C4-2B (cell line): ENCODE measurements around the gene COBL.
"Not testable (repeated sequence)": the region's sequence is repeated elsewhere in the genome, so short reads cannot be mapped to it uniquely, and the experiment has no call there.

ENCODE experiments used
- H3K27ac ChIP-seq: fragments of 450-650 bp; 2 replicates; pipeline ENCODE4 v1.5.1; 2017
- ZFX ChIP-seq: fragments of 450-650 bp; IDR thresholded peaks from 2 replicates; pipeline ENCODE4 v1.6.1; 2017
- TF ChIP-seq, protein P1 (sequence below): fragments of 450-650 bp; conservative IDR thresholded peaks from 2 replicates; pipeline ENCODE4 v1.5.1; 2017; ENCODE audit warnings: mild to moderate bottlenecking

The COBL gene

DNA sequence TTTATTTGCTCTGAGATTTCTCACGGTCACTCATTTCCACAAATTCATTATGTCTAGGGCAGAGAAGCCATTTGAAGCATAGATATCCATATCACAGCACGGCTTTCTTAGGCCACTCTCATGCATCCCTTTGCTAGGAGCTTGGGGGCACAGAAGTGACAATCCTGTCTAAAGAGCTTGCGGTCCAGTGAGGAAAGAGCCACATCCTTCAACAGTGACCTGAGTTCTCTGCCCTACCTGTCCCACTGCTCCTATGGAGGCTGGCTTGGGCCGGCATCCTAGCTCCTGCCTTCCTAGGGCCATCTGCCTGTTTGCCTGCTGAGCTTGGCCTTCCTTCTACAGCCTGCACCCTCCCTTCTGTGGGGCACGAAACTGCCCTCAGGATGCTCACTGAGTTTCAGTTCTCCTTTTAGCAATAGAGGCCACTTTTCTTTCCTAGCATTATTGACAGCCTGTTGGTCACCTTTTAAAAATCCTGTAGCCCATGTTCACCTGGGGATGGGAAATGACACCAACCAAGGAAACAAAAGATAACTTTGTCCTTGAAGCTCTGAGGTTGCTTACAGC is 321.8 kb downstream of the COBL start:
- H3K27ac ChIP-seq = no peak overlapping the region
- TF ChIP-seq ZFX = no peak
- TF ChIP-seq, protein P1, sequence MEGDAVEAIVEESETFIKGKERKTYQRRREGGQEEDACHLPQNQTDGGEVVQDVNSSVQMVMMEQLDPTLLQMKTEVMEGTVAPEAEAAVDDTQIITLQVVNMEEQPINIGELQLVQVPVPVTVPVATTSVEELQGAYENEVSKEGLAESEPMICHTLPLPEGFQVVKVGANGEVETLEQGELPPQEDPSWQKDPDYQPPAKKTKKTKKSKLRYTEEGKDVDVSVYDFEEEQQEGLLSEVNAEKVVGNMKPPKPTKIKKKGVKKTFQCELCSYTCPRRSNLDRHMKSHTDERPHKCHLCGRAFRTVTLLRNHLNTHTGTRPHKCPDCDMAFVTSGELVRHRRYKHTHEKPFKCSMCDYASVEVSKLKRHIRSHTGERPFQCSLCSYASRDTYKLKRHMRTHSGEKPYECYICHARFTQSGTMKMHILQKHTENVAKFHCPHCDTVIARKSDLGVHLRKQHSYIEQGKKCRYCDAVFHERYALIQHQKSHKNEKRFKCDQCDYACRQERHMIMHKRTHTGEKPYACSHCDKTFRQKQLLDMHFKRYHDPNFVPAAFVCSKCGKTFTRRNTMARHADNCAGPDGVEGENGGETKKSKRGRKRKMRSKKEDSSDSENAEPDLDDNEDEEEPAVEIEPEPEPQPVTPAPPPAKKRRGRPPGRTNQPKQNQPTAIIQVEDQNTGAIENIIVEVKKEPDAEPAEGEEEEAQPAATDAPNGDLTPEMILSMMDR = no peak

DNA sequence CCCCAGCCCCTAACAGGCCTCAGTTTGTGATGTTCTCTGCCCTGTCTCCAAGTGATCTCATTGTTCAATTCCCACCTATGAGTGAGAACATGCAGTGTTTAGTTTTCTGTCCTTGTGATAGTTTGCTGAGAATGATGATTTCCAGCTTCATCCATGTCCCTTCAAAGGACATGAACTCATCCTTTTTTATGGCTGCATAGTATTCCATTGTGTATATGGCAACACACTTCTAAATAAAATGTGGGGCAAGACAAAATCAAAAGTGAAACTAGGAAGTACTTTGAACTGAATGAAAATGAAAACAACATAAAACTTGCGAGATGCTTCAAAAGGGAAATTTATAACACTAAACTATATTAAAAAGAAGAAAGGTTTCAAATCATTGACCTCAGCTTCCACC is 326.4 kb downstream of the COBL start:
- not testable (repeated sequence) for H3K27ac ChIP-seq

DNA sequence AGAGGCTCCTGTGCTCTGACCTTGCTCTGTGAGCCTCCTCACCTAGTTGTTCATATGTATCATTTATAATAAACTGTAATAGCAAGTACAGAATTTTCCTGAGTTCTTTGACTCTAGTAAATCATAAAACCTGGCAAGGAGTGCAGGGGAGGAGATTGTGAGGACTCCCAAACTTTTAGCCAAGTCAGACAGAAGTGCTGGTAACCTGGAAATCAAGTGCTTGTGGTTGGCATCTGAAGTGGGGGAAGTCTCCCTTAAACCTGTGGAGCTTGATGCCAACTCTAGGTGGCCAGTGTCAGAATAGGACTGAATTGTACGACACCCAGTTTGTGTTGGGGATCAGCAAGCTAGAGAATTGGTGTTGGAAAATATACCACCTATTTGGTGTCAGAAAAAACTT is 327.6 kb downstream of the COBL start:
- TF ChIP-seq ZFX = no peak
- TF ChIP-seq, protein P1 = no peak

DNA sequence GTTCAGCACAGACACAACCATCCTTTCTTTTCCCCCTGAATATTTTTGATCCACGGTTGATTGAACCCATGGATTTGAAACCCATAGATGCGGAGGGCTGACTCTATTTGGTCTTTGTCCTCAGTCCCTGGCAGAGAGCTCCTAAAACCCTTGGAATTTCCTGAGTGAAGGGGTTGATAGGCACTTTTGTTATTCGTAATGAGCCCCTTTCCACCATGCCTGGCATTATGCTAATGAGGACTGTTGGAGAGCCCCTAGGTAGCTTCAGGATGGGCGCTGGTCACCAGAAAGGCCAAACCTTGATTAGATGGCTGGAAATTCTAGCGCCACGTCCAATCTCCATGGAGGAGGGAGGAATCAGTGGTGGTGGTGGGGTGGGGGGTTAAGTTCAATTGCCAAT is 328.1 kb downstream of the COBL start:
- no peak overlapping the region for H3K27ac ChIP-seq
- TF ChIP-seq, protein P1 = no peak
- no peak for TF ChIP-seq ZFX

More for the DNA sequence above, 327.6 kb downstream of the COBL start:
- H3K27ac ChIP-seq = no peak overlapping the region

DNA sequence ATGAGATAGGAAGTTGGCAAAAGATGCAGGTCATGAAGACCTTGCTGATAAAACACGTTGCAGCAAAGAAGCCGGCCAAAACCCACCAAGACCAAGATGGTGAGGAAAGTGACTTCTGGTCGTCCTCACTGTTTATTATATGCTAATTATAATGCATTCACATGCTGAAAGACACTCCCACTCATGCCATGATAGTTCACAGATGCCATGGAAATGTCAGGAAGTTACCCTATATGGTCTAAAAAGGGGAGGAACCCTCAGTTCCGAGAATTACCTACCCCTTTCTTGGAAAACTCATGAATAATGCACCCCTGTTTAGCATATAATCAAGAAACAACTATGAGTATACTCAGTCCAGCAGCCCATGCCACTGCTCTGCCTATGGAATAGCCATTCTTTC is 331.5 kb downstream of the COBL start:
- TF ChIP-seq ZFX = no peak
- TF ChIP-seq, protein P1 = no peak
- no peak overlapping the region for H3K27ac ChIP-seq

DNA sequence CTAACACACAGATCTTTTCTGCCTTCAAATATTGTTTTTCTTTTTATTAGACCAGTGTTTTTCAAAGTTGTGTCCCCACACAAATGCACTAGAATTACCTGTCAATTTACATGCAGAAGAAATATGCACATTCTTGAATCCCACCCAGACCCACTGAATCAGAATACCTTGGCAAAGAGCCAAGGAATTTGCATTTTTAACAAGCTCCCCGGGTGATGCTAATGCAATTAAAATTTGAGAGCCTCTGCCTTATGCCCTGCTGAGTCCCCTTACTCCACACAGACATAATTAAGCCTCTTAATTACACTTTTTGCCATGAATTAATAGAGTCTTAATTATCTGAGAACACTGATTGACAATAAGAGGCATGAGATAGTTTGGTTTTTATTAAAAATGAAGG is 332.8 kb downstream of the COBL start:
- no peak overlapping the region for H3K27ac ChIP-seq
- TF ChIP-seq, protein P1 = no peak
- no peak for TF ChIP-seq ZFX

DNA sequence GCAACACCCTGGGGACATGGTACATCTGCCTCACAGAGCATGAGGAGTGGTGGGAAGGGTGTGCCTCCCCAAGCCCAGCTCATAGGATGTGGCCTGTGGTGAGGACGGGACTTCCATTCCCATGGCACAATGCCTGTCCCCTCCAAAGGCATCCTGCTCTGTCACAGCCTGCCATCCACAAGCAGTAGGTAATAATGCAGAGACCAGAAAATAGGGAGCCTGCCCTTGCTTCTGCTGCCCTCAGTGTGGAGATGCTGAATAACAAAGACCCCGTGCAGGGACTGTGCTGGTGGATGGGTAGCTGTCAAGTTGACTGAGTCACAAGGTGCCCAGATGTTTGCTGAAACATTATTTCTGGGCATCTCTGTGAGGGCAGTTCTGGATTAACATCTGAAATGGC is 334.0 kb downstream of the COBL start:
- TF ChIP-seq, protein P1 = no peak; the same call in 1 of the 2 replicates
- TF ChIP-seq ZFX = no peak
- H3K27ac ChIP-seq = no peak overlapping the region

DNA sequence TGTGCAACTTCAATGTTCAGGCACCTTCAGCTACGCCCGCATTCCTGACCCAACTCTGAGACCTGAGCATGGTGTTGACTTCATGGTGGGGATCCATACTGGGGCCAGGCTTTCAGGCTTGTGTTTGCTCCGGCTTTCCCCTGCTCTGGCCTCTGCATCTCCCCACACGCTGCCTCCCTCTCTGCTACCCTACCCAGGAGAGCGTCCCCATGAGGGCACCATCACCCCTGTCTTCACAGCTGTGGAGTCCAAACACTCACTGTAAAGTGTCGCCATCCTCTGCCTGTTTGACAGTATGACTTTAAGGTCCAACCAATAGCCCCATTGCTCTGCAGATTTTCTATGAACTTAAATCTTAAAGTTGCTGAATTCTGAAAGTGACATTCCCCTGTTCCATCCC is 334.9 kb downstream of the COBL start:
- TF ChIP-seq, protein P1 = no peak
- no peak for TF ChIP-seq ZFX
- no peak overlapping the region for H3K27ac ChIP-seq
